ENCODE results near the gene EFHD2. TPM values are rescaled to one million over a fixed set of nuclear protein-coding genes. Genes with fewer than 3 reads are reported as not detected.

Gene EFHD2
- total RNA-seq, 1 experiment from 2014 or later, result 69.7 TPM

DNA sequence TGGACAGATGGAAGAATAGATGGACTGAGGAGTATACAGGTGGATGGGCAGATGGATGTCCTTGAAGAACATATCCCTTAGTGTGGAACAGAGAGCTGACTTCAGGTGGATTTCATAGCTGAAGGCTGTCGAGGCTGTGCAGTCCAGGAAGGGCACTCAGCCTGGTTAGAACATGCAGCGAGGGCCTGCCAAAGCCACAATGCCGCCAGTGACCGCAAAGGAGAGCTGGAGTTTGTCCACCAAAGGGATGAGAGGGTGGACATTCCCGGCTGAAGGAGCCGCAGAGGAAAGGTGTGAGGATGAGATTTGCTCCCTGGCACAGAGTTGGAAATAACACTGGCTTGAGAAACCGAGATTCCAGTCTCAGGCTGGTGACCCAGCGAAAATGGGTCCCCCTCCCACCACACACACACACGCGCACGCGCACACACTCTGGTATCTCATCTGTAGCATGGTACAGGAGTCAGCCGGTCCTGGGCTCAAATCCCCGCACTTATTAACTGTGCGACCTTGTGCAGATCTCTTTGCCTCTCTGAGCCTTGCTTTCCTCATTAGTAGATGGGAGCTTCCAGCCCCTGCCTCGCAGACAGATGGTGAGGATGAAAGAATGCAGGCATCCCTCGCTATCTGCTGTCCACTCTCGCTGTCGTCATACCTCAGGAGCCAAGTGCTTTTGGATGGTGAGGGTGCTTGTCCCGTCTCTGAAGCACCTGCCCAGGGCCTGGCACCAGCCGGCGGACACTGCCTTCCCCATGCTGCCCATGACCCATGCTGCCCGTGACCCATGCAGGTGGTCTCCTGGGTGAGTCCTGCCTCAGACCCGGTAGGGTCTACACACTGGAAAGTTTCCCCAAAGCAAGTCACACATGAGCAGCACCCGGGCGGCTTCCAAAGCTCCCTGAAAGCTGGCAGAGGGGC is 26.8 kb upstream of the EFHD2 start:
- CTCF ChIA-PET, result no interaction called here
- no TSS peak for BruUV-seq (replicated peaks)

More for the DNA sequence above, 26.8 kb upstream of the EFHD2 start:
- RAD21 ChIA-PET (ENCODE audit: low non-redundant PET in 1 of 2, low total read pairs in 2 of 2, uncharacterized antibody in 2 of 2, unreplicated experiment in 2 of 2), result no interaction called here
- Histone ChIP-seq H3K4me3 (replicated peaks in 1 of 2; ENCODE audit: low read depth in 1 of 2, low read length in 2 of 2) (no peak overlapping the region), H3K27ac (ENCODE audit: low read depth, low read length) (no peak overlapping the region), H2AFZ (ENCODE audit: low read depth, low read length, poor library complexity, severe bottlenecking) (no peak overlapping the region), H3K79me2 (ENCODE audit: insufficient read depth, low read length) (no peaks in the 10 kb centered on the region), H3K9me3 (ENCODE audit: control insufficient read depth in 1 of 2, insufficient read depth in 1 of 2, low read depth in 1 of 2, low read length in 2 of 2) (no peaks in the 10 kb centered on the region), H4K20me1 (ENCODE audit: insufficient read depth) (no peaks in the 10 kb centered on the region), H3K36me3 (ENCODE audit: control insufficient read depth in 1 of 2, insufficient read depth in 2 of 2, low read length in 2 of 2) (no peaks in the 10 kb centered on the region), H3K4me1 (ENCODE audit: control insufficient read depth in 1 of 2, insufficient read depth in 2 of 2, low read length in 2 of 2) (no peaks in the 10 kb centered on the region), H3K4me2 (ENCODE audit: low read length) (no peak overlapping the region), H3K9me2 (ENCODE audit: insufficient read depth) (no peaks in the 10 kb centered on the region), H3K9ac (ENCODE audit: low read length) (no peak overlapping the region), H3K27me3 (ENCODE audit: insufficient read depth, low read length) (no peaks in the 10 kb centered on the region)
- DNase-seq (ENCODE audit: low read depth, low spot score), result no peak
- no peak for TF ChIP-seq YY1 (IDR thresholded peaks at IDR 0.05; ENCODE audit: extremely low read depth, insufficient replicate concordance, low read depth, low read length)
- no peak for TF ChIP-seq TCF7L2 (IDR thresholded peaks at IDR 0.05; ENCODE audit: borderline replicate concordance, extremely low read depth, insufficient read depth, insufficient read length)
- TF ChIP-seq FOSL1 (IDR thresholded peaks at IDR 0.05; ENCODE audit: low read depth), result no peak
- no peak for TF ChIP-seq CBX3 (IDR thresholded peaks at IDR 0.05; ENCODE audit: low read depth)
- no peak for TF ChIP-seq RAD21 (IDR thresholded peaks at IDR 0.05; ENCODE audit: low read depth)
- TF ChIP-seq, protein P1, sequence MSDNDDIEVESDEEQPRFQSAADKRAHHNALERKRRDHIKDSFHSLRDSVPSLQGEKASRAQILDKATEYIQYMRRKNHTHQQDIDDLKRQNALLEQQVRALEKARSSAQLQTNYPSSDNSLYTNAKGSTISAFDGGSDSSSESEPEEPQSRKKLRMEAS (IDR thresholded peaks at IDR 0.05), result no peak
- TF ChIP-seq, protein P2, sequence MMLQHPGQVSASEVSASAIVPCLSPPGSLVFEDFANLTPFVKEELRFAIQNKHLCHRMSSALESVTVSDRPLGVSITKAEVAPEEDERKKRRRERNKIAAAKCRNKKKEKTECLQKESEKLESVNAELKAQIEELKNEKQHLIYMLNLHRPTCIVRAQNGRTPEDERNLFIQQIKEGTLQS (IDR thresholded peaks at IDR 0.05), result no peak
- TF ChIP-seq ELF1 (IDR thresholded peaks at IDR 0.05; ENCODE audit: borderline replicate concordance, low read depth), result no peak
- TF ChIP-seq SIN3A (IDR thresholded peaks at IDR 0.05; ENCODE audit: low read depth), result no peak
- no peak for TF ChIP-seq SP1 (IDR thresholded peaks at IDR 0.05; ENCODE audit: low read depth)
- TF ChIP-seq, protein P3, sequence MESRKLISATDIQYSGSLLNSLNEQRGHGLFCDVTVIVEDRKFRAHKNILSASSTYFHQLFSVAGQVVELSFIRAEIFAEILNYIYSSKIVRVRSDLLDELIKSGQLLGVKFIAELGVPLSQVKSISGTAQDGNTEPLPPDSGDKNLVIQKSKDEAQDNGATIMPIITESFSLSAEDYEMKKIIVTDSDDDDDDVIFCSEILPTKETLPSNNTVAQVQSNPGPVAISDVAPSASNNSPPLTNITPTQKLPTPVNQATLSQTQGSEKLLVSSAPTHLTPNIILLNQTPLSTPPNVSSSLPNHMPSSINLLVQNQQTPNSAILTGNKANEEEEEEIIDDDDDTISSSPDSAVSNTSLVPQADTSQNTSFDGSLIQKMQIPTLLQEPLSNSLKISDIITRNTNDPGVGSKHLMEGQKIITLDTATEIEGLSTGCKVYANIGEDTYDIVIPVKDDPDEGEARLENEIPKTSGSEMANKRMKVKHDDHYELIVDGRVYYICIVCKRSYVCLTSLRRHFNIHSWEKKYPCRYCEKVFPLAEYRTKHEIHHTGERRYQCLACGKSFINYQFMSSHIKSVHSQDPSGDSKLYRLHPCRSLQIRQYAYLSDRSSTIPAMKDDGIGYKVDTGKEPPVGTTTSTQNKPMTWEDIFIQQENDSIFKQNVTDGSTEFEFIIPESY (IDR thresholded peaks at IDR 0.05; ENCODE audit: extremely low read depth, insufficient replicate concordance, low read length), result no peak
- no peak for TF ChIP-seq EZH2 (IDR thresholded peaks at IDR 0.05)
- no peak for TF ChIP-seq ZNF274 (IDR thresholded peaks at IDR 0.05; ENCODE audit: low read depth, low read length)
- TF ChIP-seq EGR1 (IDR thresholded peaks at IDR 0.05; ENCODE audit: low read depth), result no peak
- TF ChIP-seq, protein P4, sequence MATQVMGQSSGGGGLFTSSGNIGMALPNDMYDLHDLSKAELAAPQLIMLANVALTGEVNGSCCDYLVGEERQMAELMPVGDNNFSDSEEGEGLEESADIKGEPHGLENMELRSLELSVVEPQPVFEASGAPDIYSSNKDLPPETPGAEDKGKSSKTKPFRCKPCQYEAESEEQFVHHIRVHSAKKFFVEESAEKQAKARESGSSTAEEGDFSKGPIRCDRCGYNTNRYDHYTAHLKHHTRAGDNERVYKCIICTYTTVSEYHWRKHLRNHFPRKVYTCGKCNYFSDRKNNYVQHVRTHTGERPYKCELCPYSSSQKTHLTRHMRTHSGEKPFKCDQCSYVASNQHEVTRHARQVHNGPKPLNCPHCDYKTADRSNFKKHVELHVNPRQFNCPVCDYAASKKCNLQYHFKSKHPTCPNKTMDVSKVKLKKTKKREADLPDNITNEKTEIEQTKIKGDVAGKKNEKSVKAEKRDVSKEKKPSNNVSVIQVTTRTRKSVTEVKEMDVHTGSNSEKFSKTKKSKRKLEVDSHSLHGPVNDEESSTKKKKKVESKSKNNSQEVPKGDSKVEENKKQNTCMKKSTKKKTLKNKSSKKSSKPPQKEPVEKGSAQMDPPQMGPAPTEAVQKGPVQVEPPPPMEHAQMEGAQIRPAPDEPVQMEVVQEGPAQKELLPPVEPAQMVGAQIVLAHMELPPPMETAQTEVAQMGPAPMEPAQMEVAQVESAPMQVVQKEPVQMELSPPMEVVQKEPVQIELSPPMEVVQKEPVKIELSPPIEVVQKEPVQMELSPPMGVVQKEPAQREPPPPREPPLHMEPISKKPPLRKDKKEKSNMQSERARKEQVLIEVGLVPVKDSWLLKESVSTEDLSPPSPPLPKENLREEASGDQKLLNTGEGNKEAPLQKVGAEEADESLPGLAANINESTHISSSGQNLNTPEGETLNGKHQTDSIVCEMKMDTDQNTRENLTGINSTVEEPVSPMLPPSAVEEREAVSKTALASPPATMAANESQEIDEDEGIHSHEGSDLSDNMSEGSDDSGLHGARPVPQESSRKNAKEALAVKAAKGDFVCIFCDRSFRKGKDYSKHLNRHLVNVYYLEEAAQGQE (IDR thresholded peaks at IDR 0.05; ENCODE audit: low read depth), result no peak
- no peak for TF ChIP-seq CEBPB (IDR thresholded peaks at IDR 0.05; ENCODE audit: low read depth)
- no peak for TF ChIP-seq EZH2phosphoT487 (IDR thresholded peaks at IDR 0.05; ENCODE audit: borderline replicate concordance)
- intact Hi-C loops (cut with micrococcal nuclease), result no loop called here
- POLR2A ChIA-PET, result no interaction called here
- ATAC-seq, result no peak

Measured in HCT116 (cell line).